ENCODE data around the gene GPSM1.
"Not testable (repeated sequence)": the region's sequence is repeated elsewhere in the genome, so short reads cannot be mapped to it uniquely, and the experiment has no call there.

The GPSM1 gene

DNA sequence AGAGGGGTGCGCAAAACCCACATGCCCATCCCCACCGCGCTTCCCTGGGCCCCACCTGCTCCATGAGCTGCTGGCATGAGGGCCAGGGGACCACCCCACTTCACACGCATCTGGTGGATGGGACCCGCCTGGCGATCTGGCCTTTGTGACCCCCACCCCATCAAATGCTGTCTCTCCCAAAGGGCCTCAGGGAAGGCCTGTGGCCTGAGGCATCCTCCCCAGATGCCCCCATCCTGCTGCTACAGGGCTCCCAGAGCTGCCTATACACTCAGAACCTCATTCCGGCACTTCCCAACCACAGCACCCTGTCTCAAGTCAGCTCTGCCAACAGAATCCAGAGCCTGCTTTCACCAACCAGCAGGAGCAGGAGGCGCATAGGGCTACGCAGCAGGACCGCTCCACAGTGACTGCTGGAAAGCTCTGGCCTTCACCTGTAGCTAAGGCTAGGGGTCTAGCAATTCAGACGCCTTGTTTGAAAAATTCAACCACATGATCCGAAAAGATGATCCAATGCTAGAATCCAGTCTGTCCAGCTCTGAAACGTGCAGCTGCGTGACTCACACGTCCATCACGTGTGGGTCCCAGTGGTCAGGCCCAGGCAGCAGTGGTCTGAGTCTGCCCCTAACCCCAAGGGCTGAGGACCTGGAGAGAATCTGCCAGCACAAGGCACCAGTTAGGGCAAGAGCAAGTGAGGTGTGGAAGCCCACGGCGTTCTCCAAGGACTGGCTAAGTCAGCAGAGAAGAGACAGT, 74.0 kb downstream of the GPSM1 start:
- no peak for DNase-seq

DNA sequence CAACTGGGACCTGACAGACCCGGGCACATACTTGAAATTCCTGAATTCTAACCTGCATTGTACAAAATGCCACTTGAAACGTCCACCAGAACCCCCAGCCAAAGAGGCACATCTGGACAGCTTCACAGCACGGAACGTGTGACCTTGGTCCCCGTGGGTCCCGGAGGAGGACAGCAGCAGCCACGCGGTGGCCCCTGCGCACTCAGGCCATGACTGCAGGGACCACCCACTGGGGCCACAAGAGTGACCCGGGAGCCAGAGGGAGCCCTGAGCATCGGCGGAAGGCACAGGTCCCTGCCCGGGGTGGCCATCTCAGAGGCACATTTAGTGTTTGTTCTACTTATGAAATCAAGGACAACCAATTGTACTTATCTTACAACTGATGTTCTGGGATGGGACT, 74.7 kb downstream of the GPSM1 start:
- DNase-seq, result no peak

DNA sequence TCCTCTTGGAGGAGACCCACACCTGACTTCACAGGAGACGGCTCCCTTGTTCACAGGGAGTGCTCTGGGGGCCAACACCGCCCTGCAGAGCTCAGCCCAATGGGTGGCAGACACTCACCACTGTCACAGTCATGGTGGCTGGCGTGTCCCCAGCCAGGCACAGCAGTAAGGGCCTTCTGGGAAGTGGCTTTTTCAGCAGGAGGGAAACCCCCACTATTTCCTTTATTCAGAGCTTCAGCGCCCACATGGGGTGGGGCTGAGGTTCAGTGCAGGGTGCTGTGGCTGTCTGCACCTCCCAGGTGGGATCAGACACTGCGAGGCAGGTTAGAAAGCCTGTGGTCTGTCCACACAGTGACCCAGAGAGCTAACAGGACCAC, 76.2 kb downstream of the GPSM1 start:
- DNase-seq, result no peak

DNA sequence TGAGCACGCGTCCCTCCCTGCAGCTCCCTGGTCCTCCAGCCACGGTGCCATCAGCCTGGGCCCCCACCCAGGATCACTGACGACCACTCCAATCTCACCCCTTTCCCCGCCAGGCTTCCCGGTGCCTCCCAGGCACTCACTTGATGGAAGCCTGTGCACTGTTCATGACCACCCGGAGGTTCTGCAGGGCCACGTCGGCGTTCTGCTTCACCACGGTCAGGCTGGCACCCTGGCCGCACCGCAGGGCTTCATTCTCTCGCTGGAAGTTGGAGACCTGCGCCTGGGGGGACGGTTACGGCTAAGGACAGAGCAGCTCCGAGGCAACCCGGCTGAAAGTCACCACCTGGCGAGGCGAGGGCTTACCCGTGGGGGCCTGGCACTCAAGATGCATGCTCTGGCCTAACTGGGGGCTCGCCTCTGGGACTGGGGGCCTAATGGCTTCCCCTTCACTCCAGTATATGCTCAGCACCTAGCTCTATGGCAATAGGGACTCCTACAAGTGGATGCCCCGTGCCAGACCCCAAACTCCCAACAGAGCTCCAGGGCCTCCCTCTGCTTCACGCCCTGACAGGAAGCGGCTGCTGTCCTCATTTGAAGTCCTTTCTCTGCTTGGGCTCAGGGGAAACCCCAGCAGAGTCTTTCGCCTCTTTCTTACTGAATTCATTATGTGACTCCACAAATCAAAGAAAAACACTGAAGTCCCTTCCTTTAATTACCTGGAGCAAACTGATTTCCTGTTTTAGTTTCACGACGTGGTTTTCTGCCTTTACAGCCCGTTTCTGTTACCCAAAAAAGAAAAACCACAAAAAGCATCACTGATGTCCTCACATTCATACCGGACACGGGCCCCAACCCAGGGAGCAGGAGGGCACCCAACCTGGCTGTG, 76.8 kb downstream of the GPSM1 start:
- no peak for DNase-seq

DNA sequence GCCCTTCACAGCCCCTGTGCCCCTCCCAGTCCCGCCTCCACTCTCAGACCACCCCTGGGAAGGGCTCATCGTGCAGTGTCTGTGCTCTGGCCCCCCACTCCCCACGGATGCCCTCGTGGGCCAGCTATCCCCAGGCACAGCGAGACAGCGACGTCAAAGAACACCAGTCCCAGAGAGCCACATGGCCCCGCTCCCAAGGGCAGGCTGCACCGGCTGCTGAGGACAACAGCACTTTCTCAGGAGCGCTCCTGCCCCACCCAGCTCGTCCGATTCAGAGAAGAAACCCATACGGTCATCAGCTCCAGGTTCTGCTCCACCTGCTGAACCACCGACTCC, 77.4 kb downstream of the GPSM1 start:
- DNase-seq, result no peak

DNA sequence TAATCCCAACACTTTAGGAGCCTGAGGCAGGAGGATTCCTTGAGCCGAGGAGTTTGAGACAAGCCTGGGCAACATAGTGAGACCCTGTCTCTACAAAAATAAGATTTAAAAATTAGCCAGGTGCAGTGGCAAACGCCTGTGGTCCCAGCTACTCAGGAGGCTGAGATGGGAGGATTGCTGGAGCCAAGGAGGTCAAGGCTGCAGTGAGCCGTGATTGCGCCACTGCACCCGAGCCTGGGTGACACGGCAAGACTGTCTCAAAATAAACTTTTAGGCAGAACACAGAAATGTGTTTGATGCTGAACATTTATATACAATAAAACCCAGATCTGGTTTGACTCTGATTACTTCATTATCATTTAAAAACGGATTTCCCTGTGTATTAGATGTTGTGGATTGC, 78.1 kb downstream of the GPSM1 start:
- DNase-seq, result no peak

DNA sequence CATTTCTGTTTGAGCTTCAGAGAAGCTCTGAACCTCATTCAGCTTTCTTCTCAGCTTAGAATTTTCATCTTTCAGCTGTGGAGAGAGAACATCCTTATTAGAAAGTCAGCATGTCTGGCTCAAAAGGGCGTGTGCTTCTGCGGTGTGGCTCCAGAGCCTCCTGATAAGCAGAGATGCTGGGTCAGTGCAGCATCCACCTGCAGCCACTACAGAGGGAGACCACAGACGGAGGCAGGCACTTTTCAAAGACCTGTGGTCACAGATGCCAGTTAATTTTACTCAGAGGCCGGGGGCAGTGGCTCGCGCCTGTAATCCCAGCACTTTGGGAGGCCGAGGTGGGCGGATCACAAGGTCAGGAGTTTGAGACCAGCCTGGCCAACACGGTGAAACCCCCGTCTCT, 78.6 kb downstream of the GPSM1 start:
- DNase-seq, result not testable (repeated sequence)

DNA sequence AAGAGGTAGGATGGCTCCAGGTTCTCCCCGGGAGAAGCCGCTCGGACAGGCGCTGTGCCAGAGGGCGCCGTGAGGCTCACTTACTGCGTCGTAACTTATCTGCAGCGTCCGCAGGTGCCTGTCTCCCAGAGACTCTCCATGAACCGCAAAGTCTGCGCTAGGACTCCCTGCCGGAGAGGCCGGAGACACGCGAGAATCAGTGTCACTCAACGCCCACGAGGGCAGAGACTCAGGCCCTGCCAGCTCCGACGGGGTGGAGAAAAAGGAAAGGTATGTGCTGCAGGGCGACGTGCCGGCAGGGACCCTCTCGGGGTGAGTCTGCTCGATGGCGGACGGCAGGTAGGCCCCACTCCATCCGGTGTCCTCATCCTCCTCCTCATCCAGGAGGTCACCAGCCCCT, 79.7 kb downstream of the GPSM1 start:
- DNase-seq, result not testable (repeated sequence)

DNA sequence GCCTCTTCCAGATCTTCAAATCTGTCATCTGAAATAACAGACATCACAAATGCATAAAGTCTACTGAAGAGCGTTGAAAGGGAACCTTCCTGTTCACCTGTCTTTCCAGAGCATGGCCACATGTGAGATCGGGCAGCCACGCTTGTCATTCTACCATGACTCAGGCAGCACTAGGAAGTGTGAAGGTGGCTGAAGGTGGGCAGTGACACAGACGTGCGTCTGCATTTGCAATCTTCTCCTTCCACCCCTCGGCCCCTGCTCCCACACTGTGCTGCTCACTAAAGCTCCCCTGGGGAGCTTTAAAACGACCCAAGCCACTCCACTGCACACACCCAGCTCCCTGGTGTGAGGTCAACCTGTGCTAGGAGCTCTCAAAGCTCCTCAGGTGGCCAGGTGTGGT, 80.6 kb downstream of the GPSM1 start:
- no peak for DNase-seq
